ENCODE data around the gene CIROP.

CIROP gene

DNA sequence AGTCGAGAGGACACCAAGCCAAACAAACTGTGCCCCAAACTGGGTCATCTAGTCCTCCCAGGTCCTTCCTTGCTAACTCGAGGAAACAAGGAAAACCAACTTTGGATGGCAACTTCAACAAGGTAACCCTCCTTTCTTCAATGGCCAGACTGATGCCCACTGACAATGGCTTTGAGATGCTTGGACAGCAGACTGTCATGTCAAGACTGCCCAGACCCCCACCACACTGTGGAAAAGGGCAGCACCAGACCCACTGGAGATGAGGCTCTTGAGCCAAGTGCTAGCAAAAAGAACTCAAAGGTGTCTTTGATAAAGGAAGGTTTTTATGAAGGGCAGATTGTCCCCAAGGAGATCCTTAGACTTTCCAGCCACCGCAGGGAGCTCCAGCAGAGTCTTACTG is 38.4 kb downstream of the CIROP start:
- TF ChIP-seq BACH2 (CRISPR knock-in tag; IDR thresholded peaks at IDR 0.05; ENCODE audit: borderline replicate concordance) (no peak), ZNF565 (CRISPR knock-in tag; conservative IDR thresholded peaks at IDR 0.05; ENCODE audit: low read depth) (no peak), TCF4 (CRISPR knock-in tag; IDR thresholded peaks at IDR 0.05; ENCODE audit: borderline replicate concordance) (no peak)
- ATAC-seq = no peak

DNA sequence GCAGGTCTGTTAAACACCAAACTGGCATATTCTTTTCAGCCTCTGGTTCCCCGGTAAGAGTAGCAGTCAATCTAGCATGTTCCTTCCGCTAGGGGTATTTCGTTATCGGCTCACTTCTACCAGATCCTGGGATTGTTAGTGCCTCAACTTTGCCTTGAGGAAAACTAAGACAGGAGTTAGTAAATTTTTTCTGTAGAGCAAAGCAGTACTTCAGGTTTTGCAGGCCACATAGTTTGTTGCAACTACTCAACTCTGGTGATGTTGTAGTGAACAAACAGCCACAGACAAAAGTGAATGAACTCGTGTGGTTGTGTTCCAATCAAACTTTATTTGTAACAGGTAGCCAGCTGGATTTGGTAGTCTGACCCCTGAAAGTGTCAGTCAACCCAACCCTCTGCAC is 41.2 kb downstream of the CIROP start:
- TF ChIP-seq ZNF70 (CRISPR knock-in tag; IDR thresholded peaks at IDR 0.05) = no peak
- no peak for TF ChIP-seq SNAI2 (CRISPR knock-in tag; IDR thresholded peaks at IDR 0.05)
- TF ChIP-seq ARNTL (CRISPR knock-in tag; IDR thresholded peaks at IDR 0.05; ENCODE audit: borderline replicate concordance, low read depth) = no peak
- no peak for TF ChIP-seq ZFP3 (CRISPR knock-in tag; IDR thresholded peaks at IDR 0.05)
- TF ChIP-seq ZC3H10 (CRISPR knock-in tag; IDR thresholded peaks at IDR 0.05) = no peak
- TF ChIP-seq, protein P1, sequence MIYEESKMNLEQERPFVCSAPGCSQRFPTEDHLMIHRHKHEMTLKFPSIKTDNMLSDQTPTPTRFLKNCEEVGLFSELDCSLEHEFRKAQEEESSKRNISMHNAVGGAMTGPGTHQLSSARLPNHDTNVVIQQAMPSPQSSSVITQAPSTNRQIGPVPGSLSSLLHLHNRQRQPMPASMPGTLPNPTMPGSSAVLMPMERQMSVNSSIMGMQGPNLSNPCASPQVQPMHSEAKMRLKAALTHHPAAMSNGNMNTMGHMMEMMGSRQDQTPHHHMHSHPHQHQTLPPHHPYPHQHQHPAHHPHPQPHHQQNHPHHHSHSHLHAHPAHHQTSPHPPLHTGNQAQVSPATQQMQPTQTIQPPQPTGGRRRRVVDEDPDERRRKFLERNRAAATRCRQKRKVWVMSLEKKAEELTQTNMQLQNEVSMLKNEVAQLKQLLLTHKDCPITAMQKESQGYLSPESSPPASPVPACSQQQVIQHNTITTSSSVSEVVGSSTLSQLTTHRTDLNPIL (CRISPR knock-in tag; IDR thresholded peaks at IDR 0.05; ENCODE audit: low read depth) = no peak
- TF ChIP-seq TCF4 (CRISPR knock-in tag; IDR thresholded peaks at IDR 0.05; ENCODE audit: borderline replicate concordance) = no peak
- TF ChIP-seq, protein P2, sequence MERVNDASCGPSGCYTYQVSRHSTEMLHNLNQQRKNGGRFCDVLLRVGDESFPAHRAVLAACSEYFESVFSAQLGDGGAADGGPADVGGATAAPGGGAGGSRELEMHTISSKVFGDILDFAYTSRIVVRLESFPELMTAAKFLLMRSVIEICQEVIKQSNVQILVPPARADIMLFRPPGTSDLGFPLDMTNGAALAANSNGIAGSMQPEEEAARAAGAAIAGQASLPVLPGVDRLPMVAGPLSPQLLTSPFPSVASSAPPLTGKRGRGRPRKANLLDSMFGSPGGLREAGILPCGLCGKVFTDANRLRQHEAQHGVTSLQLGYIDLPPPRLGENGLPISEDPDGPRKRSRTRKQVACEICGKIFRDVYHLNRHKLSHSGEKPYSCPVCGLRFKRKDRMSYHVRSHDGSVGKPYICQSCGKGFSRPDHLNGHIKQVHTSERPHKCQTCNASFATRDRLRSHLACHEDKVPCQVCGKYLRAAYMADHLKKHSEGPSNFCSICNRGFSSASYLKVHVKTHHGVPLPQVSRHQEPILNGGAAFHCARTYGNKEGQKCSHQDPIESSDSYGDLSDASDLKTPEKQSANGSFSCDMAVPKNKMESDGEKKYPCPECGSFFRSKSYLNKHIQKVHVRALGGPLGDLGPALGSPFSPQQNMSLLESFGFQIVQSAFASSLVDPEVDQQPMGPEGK (CRISPR knock-in tag; IDR thresholded peaks at IDR 0.05; ENCODE audit: borderline replicate concordance) = no peak
- no peak for TF ChIP-seq ISL1 (CRISPR knock-in tag; IDR thresholded peaks at IDR 0.05)
- TF ChIP-seq OSR1 (CRISPR knock-in tag; IDR thresholded peaks at IDR 0.05) = no peak
- TF ChIP-seq, protein P3, sequence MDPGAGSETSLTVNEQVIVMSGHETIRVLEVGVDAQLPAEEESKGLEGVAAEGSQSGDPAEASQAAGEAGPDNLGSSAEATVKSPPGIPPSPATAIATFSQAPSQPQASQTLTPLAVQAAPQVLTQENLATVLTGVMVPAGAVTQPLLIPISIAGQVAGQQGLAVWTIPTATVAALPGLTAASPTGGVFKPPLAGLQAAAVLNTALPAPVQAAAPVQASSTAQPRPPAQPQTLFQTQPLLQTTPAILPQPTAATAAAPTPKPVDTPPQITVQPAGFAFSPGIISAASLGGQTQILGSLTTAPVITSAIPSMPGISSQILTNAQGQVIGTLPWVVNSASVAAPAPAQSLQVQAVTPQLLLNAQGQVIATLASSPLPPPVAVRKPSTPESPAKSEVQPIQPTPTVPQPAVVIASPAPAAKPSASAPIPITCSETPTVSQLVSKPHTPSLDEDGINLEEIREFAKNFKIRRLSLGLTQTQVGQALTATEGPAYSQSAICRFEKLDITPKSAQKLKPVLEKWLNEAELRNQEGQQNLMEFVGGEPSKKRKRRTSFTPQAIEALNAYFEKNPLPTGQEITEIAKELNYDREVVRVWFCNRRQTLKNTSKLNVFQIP (CRISPR knock-in tag; IDR thresholded peaks at IDR 0.05; ENCODE audit: borderline replicate concordance, low read depth) = no peak
- TF ChIP-seq BACH2 (CRISPR knock-in tag; IDR thresholded peaks at IDR 0.05; ENCODE audit: borderline replicate concordance) = no peak
- no peak for TF ChIP-seq ZFP30 (CRISPR knock-in tag; IDR thresholded peaks at IDR 0.05)
- no peak for TF ChIP-seq PPARA (CRISPR knock-in tag; IDR thresholded peaks at IDR 0.05; ENCODE audit: borderline replicate concordance)
- TF ChIP-seq CSDC2 (CRISPR knock-in tag; IDR thresholded peaks at IDR 0.05) = no peak
- no peak for TF ChIP-seq TSHZ2 (CRISPR knock-in tag; IDR thresholded peaks at IDR 0.05)
- no peak for TF ChIP-seq ZNF8 (CRISPR knock-in tag; IDR thresholded peaks at IDR 0.05)
- no peak for TF ChIP-seq CSRNP3 (CRISPR knock-in tag; IDR thresholded peaks at IDR 0.05)
- no peak for TF ChIP-seq TOX (CRISPR knock-in tag; IDR thresholded peaks at IDR 0.05; ENCODE audit: borderline replicate concordance)
- TF ChIP-seq ESRRG (CRISPR knock-in tag; IDR thresholded peaks at IDR 0.05) = no peak
- no peak for ATAC-seq

GRCh38 chr14:23062002-23062401 is 42.8 kb downstream of the CIROP start:
- peak; percentile 76 for ATAC-seq

More at GRCh38 chr14:23062002-23062401, 42.8 kb downstream of the CIROP start:
- no peak for TF ChIP-seq GLIS3 (CRISPR knock-in tag; IDR thresholded peaks at IDR 0.05)
- TF ChIP-seq SNAI2 (CRISPR knock-in tag; IDR thresholded peaks at IDR 0.05) = no peak
